GM21619 (cell line): ENCODE results near the gene SULT1A3.
"Not testable (repeated sequence)": the region's sequence is repeated elsewhere in the genome, so short reads cannot be mapped to it uniquely, and the experiment has no call there.

ENCODE experiments used
- ATAC-seq: cut with Tn5 transposase; IDR thresholded peaks from one replicate; pipeline ENCODE4 v1.9.1; 2021; ENCODE audit not compliant: unreplicated experiment

Gene SULT1A3

GRCh38 chr16:30186782-30187555 lies 12.1 kb upstream of the SULT1A3 start:
- no peak for ATAC-seq

DNA sequence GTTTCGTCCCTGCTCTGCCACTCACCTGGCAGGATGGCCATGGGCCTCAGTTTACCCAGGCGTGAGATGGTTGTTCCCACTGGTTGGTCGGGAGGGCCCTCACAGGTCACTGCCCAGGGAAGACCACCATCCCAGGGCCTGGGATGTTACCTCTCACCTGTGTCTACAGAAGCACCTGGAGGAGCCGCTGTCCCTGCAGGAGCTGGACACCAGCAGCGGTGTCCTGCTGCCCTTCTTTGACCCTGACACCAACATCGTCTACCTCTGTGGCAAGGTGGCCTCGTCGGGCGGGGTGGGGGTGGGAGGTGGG lies 11.5 kb upstream of the SULT1A3 start:
- no peak for ATAC-seq

DNA sequence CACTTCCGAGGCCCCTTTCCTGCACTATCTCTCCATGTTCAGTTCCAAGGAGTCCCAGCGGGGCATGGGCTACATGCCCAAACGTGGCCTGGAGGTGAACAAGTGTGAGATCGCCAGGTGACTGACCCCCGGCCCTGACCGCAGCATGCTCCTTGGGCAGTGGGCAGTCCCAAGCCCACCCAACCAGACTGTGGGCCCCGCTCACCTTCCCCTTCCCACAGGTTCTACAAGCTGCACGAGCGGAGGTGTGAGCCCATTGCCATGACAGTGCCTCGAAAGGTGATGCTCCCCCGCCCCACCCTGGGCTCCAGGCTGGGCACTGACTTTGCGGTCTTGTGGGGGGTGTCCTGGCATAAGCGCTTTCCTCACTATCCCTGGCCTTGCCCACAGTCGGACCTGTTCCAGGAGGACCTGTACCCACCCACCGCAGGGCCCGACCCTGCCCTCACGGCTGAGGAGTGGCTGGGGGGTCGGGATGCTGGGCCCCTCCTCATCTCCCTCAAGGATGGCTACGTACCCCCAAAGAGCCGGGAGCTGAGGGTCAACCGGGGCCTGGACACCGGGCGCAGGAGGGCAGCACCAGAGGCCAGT lies 11.0 kb upstream of the SULT1A3 start:
- ATAC-seq: no peak

- ATAC-seq: not testable (repeated sequence)
Observed at GRCh38 chr16:30191158-30191557, 7.9 kb upstream of the SULT1A3 start.

DNA sequence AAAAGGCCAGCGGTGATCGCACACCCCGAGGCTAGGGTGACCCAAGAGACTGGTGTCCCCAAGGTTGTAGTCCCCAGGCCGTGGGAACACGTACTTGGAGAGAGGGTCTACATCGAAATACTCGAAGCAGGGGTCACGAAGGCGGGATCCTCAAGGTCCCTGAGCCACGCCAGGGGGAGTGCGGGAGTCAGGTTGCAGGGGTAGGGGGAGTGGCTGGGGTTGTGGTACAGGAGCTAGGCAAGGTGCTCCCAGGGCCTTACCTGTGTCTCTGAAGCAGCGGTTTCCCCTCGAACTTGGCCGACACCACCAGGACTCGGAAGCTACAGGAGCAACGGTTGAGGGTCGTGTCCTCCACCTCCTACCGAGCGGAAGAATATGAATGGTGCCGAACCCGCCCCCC lies 6.0 kb upstream of the SULT1A3 start:
- ATAC-seq: peak; percentile 12

DNA sequence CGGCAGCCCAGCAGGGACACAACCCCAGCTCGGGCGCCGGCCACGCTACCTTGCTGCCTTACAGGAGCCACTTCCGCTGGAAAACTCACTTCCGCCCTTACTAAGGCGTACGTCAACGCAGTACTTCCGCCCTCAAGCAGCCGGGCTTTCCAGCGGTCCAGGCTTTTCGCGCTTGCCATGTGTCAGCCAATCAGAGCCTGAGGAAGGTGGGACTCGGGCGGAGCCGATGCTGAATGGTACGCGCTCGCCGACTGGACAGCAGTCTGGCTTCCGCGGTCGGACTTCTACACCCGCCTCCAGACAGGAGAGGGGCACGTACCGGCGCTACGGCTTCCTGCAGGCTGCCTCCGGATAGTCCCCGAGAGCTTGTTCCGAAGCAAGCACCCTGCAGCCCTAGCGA lies 5.4 kb upstream of the SULT1A3 start, which contains the start of the genes BOLA2B and SLX1A:
TSS of gene BOLA2B (minus strand) at position 52 of the 400 bp plus-strand sequence. CDS start 71 bp downstream, outside the sequence.
TSS of gene SLX1A (plus strand) at position 261 of the 400 bp plus-strand sequence. CDS start 210 bp downstream, outside the sequence.
- ATAC-seq: peak; percentile 82

DNA sequence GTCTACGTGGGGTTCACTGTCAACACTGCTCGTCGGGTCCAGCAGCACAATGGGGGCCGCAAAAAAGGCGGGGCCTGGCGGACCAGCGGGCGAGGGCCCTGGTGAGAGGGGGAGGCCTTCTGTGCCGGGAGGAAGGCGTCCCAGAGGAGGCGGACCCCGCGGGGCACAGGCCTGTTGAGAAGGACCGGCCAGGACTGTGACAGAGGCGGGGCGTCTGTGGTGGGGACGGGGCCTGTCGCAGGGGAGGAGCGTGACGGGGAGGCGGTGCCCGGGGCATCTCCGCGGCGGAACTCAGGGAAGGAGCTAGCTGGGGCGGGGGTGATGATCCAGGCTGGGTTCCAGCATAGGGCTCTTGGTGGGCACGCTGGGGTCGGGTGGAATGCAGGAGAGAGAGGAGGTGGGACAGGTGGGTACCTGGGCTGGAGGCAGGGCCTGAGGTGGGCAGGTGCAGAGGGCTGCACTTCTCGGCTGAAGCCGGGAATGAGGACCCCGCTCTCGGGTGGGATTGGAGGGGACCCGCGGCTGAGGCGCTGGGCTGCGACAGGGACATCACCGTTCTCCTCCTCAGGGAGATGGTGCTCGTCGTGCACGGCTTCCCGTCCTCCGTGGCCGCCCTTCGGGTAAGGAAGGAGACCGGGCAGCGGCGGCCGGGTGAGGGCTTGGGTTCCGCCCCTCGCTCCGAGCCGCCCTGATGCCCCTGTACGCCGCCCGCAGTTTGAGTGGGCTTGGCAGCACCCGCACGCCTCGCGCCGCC lies 4.7 kb upstream of the SULT1A3 start:
- peak; percentile 47 for ATAC-seq

DNA sequence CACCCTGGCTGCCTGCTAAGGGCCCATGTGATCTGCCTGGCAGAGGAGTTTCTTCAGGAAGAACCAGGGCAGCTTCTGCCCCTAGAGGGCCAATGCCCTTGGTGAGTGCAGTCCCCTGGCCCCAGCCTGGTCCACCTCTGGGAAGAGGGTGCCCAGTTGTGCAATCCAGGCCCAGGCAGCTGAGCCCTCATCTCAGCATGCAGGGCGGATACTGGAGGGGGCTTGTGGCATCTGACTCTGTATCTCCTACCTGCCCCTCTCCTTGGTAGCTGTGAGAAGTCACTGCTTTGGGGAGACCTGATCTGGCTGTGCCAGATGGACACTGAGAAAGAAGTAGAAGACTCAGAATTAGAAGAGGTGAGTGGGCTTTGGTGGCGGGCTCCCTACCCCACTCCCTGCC lies 2.1 kb upstream of the SULT1A3 start:
- not testable (repeated sequence) for ATAC-seq

DNA sequence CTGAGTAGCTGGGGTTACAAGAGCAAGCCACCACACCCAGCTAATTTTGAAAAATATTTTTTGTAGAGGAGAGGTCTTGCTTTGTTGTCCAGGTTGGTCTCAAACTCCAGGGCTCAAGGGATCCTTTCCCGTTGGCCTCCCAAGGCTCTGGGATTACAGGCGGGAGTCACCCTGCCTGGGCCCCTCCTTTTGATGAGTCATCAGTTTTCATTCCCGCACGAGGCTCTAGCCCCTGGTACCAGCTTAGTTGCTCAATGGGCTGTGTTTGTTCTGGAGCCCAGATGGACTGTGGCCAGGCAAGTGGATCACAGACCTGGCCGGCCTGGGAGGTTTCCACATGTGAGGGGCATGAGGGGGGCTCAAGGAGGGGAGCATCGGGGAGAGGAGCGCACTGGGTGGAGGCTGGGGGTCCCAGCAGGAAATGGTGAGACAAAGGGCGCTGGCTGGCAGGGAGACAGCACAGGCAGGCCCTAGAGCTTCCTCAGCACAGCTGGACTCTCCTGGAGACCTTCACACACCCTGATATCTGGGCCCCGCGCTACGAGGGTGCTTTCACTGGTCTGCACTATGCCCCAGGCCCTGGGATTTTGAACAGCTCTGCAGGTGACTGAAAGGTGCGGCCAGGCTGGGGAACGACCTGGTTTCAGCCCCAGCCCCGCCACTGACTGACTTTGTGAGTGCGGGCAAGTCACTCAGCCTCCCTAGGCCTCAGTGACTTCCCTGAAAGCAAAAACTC lies 721 bp downstream of the SULT1A3 start:
- not testable (repeated sequence) for ATAC-seq

DNA sequence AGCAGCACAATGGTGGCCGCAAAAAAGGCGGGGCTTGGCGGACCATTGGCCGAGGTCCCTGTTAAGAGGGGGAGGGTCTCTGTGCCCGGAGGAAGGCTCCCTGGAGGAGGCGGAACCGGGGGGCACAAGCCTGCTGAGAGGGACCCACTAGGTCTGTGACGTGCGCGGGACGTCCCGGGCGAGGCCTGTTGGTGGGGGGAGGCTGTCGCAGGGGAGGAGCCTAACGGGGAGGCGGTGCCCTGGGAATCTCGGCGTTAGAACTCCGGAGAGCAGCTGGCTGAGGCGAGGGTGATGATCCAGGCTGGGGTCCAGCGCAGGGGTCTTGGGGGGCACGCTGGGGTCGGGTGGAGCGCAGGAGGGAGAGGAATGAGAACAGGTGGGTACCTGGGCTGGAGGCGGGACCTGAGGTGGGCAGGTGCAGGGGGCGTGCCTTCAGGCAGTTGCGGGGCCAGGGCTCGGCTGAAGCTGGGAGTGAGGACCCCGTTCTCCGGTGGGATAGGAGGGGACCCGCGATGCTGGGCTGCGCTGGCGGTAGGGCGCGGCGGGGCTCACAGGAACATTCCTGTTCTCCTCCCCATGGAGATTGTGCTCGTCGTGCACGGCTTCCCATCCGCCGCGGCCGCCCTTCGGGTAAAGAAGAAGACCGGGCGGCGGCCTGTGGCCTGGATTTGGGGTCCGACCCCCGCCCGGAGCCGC lies 6.6 kb downstream of the SULT1A3 start:
- not testable (repeated sequence) for ATAC-seq

DNA sequence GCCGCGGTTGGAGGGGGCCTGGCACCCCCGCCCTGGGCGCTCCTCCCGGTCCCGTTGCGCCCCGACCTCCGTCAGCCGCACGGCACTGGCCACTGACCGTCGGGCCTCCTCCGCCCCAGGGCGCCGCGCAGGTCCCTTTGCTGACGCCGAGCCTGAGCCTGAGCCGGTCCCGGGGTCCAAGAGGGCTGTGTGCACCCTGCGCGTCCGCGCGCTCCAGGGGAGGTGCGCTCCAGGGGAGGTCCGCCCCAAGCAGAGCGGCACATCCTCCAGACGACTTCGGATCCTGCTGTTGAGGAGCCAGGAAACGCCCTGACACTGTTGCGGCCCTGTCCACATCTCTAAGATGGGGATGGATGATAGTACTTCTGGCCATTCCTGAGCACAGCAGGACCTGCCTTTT lies 7.2 kb downstream of the SULT1A3 start:
- not testable (repeated sequence) for ATAC-seq

GRCh38 chr16:30207063-30207704 lies 8.1 kb downstream of the SULT1A3 start:
- not testable (repeated sequence) for ATAC-seq

DNA sequence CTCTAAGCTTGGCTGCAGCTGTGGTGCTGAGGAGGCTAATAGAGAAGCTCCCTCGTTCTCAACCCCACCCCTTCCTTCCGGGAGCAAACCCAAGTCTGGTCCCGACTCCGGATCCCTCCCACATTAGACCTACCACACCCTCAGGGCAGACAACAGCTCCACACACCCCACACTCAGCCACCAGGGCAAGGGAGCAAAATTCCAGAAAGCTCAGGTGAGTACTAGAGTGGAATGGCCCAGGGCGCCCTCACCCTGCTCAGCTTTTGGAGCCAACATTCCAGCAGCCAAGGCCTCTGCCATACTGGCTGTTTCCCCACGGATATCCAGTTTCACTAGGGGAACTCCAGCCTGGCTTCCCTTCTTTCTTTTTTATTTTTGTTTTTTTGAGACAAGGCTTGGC lies 10.0 kb downstream of the SULT1A3 start:
- ATAC-seq: not testable (repeated sequence)

DNA sequence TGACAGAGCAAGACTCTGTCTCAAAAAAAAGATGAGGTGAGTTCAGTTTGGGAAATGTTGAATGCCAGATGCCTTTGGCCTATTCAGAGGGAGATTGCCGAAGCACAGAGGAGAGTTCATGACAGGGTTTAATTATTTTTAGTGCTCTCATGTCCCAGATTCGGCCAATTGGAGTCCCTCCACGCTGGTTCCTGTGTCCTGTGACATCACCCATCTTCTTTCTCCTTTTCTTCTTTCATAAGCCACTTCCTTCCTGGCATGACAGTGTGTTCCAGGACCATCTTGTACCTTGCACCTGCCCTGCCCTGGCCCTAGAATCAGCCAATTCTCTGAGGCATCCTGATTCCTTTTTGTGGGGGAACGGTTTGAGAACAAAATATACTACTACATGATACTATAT lies 12.4 kb downstream of the SULT1A3 start:
- ATAC-seq: not testable (repeated sequence)

GRCh38 chr16:30217082-30217481 lies 18.0 kb downstream of the SULT1A3 start:
- ATAC-seq: not testable (repeated sequence)

- ATAC-seq: not testable (repeated sequence)
Observed at GRCh38 chr16:30248379-30248778, 49.3 kb downstream of the SULT1A3 start, which contains the start of gene NPIPB13. Gene NPIPB13 (minus strand): TSS chr16:30248479. CDS start chr16:30245573, 2,906 bp downstream.
